Vagina (tissue), 2 donors: ENCODE results near the gene ADARB2.

ENCODE experiments used
- CTCF ChIP-seq, 3 experiments: fragments of 450-650 bp in 2 of 3; fragments of 200-600 bp in 1 of 3; sonication (generic) in 1 of 3; IDR thresholded peaks; one replicate each; pipeline ENCODE4 v1.5.1; 2017 to 2019; ENCODE audit warnings: antibody characterized with exemption in 3 of 3, mild to moderate bottlenecking in 2 of 3, moderate library complexity in 2 of 3
- POLR2A ChIP-seq, 2 donors: fragments of 450-650 bp; IDR thresholded peaks; one replicate each; pipeline ENCODE4 v1.6.1; 2017; ENCODE audit warnings: antibody characterized with exemption in 2 of 2, mild to moderate bottlenecking in 2 of 2, moderate library complexity in 2 of 2
- POLR2AphosphoS5 ChIP-seq, 2 donors: sonication (generic); formaldehyde crosslinking; IDR thresholded peaks; one replicate each; pipeline ENCODE4 v1.9.0; 2017; ENCODE audit warnings: antibody characterized with exemption in 2 of 2, mild to moderate bottlenecking in 2 of 2, low read depth in 1 of 2; ENCODE audit not compliant: insufficient read depth in 1 of 2

GRCh38 chr10:1687623-1688150 lies 49.6 kb downstream of the ADARB2 start:
- TF ChIP-seq CTCF (IDR thresholded peaks at IDR 0.05) (no peak), POLR2A (IDR thresholded peaks at IDR 0.05) (no peak), POLR2AphosphoS5 (IDR thresholded peaks at IDR 0.05; ENCODE audit: insufficient read depth in 1 of 2, low read depth in 1 of 2) (no peak)
